Liver (tissue), 9 donors: ENCODE results near the gene MAML3. TPM values are rescaled to one million over a fixed set of nuclear protein-coding genes. Genes with fewer than 3 reads are reported as not detected.

Experiments
- DNase-seq: peaks from one replicate; pipeline ENCODE4 v3.0.0-alpha.2; 2017; ENCODE audit warnings: low spot score
- H3K27ac ChIP-seq, 2 donors: one replicate each; pipeline ENCODE4 v1.7.0; 2013; ENCODE audit warnings: inconsistent platforms in 2 of 2, low read length in 2 of 2, control low read depth in 1 of 2, low read depth in 1 of 2, mild to moderate bottlenecking in 1 of 2
- H3K27me3 ChIP-seq, 4 donors: one replicate each; pipeline versions ENCODE4 v1.6.1 to v1.7.0; 2013; ENCODE audit warnings: low read length in 3 of 4, inconsistent platforms in 1 of 4, mild to moderate bottlenecking in 1 of 4, moderate library complexity in 1 of 4; ENCODE audit not compliant: control insufficient read depth in 4 of 4, insufficient read depth in 4 of 4
- H3K36me3 ChIP-seq, 4 donors: one replicate each; pipeline versions ENCODE4 v1.6.1 to v1.7.0; 2013; ENCODE audit warnings: low read length in 3 of 4, mild to moderate bottlenecking in 3 of 4, low read depth in 1 of 4, moderate library complexity in 1 of 4; ENCODE audit not compliant: control insufficient read depth in 4 of 4, insufficient read depth in 3 of 4
- H3K4me1 ChIP-seq, 4 donors: one replicate each; pipeline versions ENCODE4 v1.6.1 to v1.7.0; 2013; ENCODE audit warnings: low read length in 3 of 4, mild to moderate bottlenecking in 3 of 4, moderate library complexity in 1 of 4; ENCODE audit not compliant: control insufficient read depth in 4 of 4, insufficient read depth in 4 of 4
- H3K4me3 ChIP-seq, 3 donors: one replicate each; pipeline versions ENCODE4 v1.6.1 to v1.7.0; 2013; ENCODE audit warnings: low read length in 3 of 3, control low read depth in 1 of 3, low read depth in 1 of 3, mild to moderate bottlenecking in 1 of 3
- H3K9ac ChIP-seq, 2 donors: one replicate each; pipeline ENCODE4 v1.7.0; 2013; ENCODE audit warnings: low read length in 2 of 2, mild to moderate bottlenecking in 2 of 2, moderate library complexity in 2 of 2, control low read depth in 1 of 2, low read depth in 1 of 2
- H3K9me3 ChIP-seq, 4 donors: one replicate each; pipeline versions ENCODE4 v1.6.1 to v1.7.0; 2013; ENCODE audit warnings: low read length in 3 of 4; ENCODE audit not compliant: control insufficient read depth in 4 of 4
- EGR1 ChIP-seq, 2 donors: IDR thresholded peaks; 2 replicates each; pipeline ENCODE4 v1.6.1; 2016 to 2018; ENCODE audit warnings: antibody characterized with exemption in 2 of 2, low read depth in 2 of 2
- FOXA1 ChIP-seq: IDR thresholded peaks from 2 replicates; pipeline ENCODE4 v1.6.1; 2016; ENCODE audit warnings: antibody characterized with exemption
- FOXA2 ChIP-seq: IDR thresholded peaks from 2 replicates; pipeline ENCODE4 v1.6.1; 2016; ENCODE audit warnings: antibody characterized with exemption
- GABPA ChIP-seq, 2 donors: IDR thresholded peaks in 1 of 2; conservative IDR thresholded peaks in 1 of 2; 2 replicates each; pipeline ENCODE4 v1.6.1; 2016; ENCODE audit warnings: antibody characterized with exemption in 2 of 2, mild to moderate bottlenecking in 1 of 2, moderate library complexity in 1 of 2
- HNF4A ChIP-seq, 2 donors: conservative IDR thresholded peaks; 2 replicates each; pipeline ENCODE4 v1.6.1; 2016; ENCODE audit warnings: antibody characterized with exemption in 2 of 2, mild to moderate bottlenecking in 2 of 2
- HNF4G ChIP-seq: IDR thresholded peaks from 2 replicates; pipeline ENCODE4 v1.6.1; 2016; ENCODE audit warnings: antibody characterized with exemption
- JUND ChIP-seq, 2 donors: IDR thresholded peaks; 2 replicates each; pipeline ENCODE4 v1.6.1; 2016; ENCODE audit warnings: antibody characterized with exemption in 2 of 2
- RAD21 ChIP-seq, 2 donors: IDR thresholded peaks; 2 replicates each; pipeline ENCODE4 v1.6.1; 2016; ENCODE audit warnings: antibody characterized with exemption in 2 of 2, mild to moderate bottlenecking in 2 of 2
- SP1 ChIP-seq: IDR thresholded peaks from 2 replicates; pipeline ENCODE4 v1.6.1; 2018; ENCODE audit warnings: antibody characterized with exemption, mild to moderate bottlenecking
- TAF1 ChIP-seq: conservative IDR thresholded peaks from 2 replicates; pipeline ENCODE4 v1.6.1; 2016; ENCODE audit warnings: antibody characterized with exemption, mild to moderate bottlenecking
- YY1 ChIP-seq: IDR thresholded peaks from 2 replicates; pipeline ENCODE4 v1.6.1; 2016; ENCODE audit warnings: antibody characterized with exemption, mild to moderate bottlenecking
- WGBS: extraction: QIAGEN DNeasy Blood & Tissue Kit; methylation state at CpG from one replicate; pipeline ENCODE4 v1.1.7; 2013; 5-methylcytosine and 5-hydroxymethylcytosine counted together
- polyA plus RNA-seq, 2 donors: library from polyadenylated mRNA; stranded (reverse) in 1 of 2; unstranded in 1 of 2; fragments of 200-250 nt in 1 of 2; fragments of >200 nt in 1 of 2; fragmentation: Nextera tagmentation in 1 of 2; extraction: Ambion mirVana in 1 of 2; gene quantifications; one replicate each; pipeline versions ENCODE4 v1.2.1 to v1.2.3, GENCODE V29; 2013 to 2015
- total RNA-seq, 2 donors: library from RNA; depleted of rRNA; stranded (reverse); fragments of >200 nt; gene quantifications; one replicate each; pipeline ENCODE4 v1.2.3, GENCODE V29; 2014
- TF ChIP-seq, protein P1 (sequence below): IDR thresholded peaks from 2 replicates; pipeline ENCODE4 v1.6.1; 2016; ENCODE audit warnings: antibody characterized with exemption
- TF ChIP-seq, protein P2 (sequence below): IDR thresholded peaks from 2 replicates; pipeline ENCODE4 v1.6.1; 2016; ENCODE audit warnings: antibody characterized with exemption
- TF ChIP-seq, protein P3 (sequence below): IDR thresholded peaks from 2 replicates; pipeline ENCODE4 v1.6.1; 2016; ENCODE audit warnings: antibody characterized with exemption
- TF ChIP-seq, protein P4 (sequence below): fragments of 150-350 bp; IDR thresholded peaks from 2 replicates; pipeline ENCODE4 v1.5.1; 2017; ENCODE audit warnings: improper control_type of control experiment, low read depth, low read length; ENCODE audit not compliant: missing input control
- TF ChIP-seq, protein P5 (sequence below): IDR thresholded peaks from 2 replicates; pipeline ENCODE4 v1.6.1; 2016; ENCODE audit warnings: antibody characterized with exemption, mild to moderate bottlenecking
- donor health status: healthy.
- donor health status: healthy.
- donor health status: healthy.
- donor health status: healthy.
- donor health status: healthy.

Gene MAML3
- total and polyA plus RNA-seq, 4 donors = 1.3 to 4.3 (median 2.7) TPM

DNA sequence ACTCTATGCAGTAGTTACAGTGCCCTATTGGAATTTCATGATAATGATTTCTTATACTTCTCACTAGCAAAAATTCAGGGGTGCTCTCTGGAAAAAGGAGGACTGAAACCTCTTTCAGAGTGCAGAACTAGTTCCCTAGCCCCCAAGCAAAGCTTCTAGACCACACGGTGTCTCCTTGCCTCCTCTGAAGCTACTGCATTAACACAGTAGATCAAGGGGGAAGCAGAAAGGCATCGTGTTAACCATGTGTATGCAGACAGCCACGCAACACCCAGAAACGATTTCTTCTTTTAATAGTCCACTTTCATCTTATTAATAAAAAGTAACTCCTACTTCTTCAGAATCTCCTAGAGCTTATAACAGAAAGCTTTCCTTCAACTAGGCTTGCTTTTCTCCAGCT, 44.7 kb downstream of the MAML3 start:
- peaks cover 6 to 33% (median 22%) of the 10 kb centered on the region in 4 donors for H3K4me1 ChIP-seq
- DNase-seq = no peak
- no peaks in the 10 kb centered on the region for H3K27me3 ChIP-seq
- TF ChIP-seq EGR1 (IDR thresholded peaks at IDR 0.05; ENCODE audit: low read depth in 2 of 2) = no peak
- no peak for TF ChIP-seq FOXA2
- TF ChIP-seq, protein P1, sequence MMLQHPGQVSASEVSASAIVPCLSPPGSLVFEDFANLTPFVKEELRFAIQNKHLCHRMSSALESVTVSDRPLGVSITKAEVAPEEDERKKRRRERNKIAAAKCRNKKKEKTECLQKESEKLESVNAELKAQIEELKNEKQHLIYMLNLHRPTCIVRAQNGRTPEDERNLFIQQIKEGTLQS = no peak
- TF ChIP-seq, protein P2, sequence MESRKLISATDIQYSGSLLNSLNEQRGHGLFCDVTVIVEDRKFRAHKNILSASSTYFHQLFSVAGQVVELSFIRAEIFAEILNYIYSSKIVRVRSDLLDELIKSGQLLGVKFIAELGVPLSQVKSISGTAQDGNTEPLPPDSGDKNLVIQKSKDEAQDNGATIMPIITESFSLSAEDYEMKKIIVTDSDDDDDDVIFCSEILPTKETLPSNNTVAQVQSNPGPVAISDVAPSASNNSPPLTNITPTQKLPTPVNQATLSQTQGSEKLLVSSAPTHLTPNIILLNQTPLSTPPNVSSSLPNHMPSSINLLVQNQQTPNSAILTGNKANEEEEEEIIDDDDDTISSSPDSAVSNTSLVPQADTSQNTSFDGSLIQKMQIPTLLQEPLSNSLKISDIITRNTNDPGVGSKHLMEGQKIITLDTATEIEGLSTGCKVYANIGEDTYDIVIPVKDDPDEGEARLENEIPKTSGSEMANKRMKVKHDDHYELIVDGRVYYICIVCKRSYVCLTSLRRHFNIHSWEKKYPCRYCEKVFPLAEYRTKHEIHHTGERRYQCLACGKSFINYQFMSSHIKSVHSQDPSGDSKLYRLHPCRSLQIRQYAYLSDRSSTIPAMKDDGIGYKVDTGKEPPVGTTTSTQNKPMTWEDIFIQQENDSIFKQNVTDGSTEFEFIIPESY = no peak
- no peak for TF ChIP-seq TAF1
- no peak for TF ChIP-seq JUND (IDR thresholded peaks at IDR 0.05)
- TF ChIP-seq, protein P3, sequence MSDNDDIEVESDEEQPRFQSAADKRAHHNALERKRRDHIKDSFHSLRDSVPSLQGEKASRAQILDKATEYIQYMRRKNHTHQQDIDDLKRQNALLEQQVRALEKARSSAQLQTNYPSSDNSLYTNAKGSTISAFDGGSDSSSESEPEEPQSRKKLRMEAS = no peak
- TF ChIP-seq FOXA1 = no peak
- TF ChIP-seq SP1 = no peak
- WGBS = 91% methylated on average over 4 of the region's 4 CpGs
- H3K36me3 ChIP-seq = no peaks in the 10 kb centered on the region
- H3K9me3 ChIP-seq = no peaks in the 10 kb centered on the region
- no peak overlapping the region for H3K9ac ChIP-seq
- H3K27ac ChIP-seq = no peak overlapping the region
- no peak overlapping the region for H3K4me3 ChIP-seq

DNA sequence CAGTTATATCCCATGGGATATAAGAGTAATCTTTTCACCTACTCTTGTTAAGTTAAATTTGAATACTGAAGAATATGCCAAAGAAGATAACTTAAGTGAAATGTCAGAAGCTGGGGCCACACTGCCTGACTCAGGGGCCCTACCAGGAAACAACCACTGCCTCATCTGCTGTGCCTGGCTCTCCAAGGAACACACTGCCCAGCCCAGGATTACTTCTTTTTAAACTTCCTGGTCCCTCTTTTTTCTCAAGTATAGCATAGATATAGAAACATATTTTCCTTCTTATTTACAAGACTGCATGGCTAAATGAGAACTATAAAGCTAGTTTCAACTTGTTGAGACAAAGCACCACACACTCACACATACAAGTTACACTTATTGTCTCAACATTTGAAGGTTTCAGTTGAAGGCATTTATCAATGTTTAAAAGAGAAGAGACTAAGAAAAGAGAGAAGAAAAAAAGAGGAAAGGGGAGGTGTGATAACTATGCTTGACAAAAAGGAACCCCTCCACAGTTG, 45.2 kb downstream of the MAML3 start:
- Histone ChIP-seq H3K4me3 (no peak overlapping the region), H3K9me3 (no peaks in the 10 kb centered on the region), H3K27me3 (no peaks in the 10 kb centered on the region), H3K27ac (no peak overlapping the region), H3K4me1 (peaks cover 6 to 29% (median 17%) of the 10 kb centered on the region in 4 donors), H3K36me3 (no peaks in the 10 kb centered on the region), H3K9ac (no peak overlapping the region)
- no peak for DNase-seq
- TF ChIP-seq JUND (IDR thresholded peaks at IDR 0.05) = no peak
- TF ChIP-seq, protein P4, sequence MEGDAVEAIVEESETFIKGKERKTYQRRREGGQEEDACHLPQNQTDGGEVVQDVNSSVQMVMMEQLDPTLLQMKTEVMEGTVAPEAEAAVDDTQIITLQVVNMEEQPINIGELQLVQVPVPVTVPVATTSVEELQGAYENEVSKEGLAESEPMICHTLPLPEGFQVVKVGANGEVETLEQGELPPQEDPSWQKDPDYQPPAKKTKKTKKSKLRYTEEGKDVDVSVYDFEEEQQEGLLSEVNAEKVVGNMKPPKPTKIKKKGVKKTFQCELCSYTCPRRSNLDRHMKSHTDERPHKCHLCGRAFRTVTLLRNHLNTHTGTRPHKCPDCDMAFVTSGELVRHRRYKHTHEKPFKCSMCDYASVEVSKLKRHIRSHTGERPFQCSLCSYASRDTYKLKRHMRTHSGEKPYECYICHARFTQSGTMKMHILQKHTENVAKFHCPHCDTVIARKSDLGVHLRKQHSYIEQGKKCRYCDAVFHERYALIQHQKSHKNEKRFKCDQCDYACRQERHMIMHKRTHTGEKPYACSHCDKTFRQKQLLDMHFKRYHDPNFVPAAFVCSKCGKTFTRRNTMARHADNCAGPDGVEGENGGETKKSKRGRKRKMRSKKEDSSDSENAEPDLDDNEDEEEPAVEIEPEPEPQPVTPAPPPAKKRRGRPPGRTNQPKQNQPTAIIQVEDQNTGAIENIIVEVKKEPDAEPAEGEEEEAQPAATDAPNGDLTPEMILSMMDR = no peak
- TF ChIP-seq, protein P5, sequence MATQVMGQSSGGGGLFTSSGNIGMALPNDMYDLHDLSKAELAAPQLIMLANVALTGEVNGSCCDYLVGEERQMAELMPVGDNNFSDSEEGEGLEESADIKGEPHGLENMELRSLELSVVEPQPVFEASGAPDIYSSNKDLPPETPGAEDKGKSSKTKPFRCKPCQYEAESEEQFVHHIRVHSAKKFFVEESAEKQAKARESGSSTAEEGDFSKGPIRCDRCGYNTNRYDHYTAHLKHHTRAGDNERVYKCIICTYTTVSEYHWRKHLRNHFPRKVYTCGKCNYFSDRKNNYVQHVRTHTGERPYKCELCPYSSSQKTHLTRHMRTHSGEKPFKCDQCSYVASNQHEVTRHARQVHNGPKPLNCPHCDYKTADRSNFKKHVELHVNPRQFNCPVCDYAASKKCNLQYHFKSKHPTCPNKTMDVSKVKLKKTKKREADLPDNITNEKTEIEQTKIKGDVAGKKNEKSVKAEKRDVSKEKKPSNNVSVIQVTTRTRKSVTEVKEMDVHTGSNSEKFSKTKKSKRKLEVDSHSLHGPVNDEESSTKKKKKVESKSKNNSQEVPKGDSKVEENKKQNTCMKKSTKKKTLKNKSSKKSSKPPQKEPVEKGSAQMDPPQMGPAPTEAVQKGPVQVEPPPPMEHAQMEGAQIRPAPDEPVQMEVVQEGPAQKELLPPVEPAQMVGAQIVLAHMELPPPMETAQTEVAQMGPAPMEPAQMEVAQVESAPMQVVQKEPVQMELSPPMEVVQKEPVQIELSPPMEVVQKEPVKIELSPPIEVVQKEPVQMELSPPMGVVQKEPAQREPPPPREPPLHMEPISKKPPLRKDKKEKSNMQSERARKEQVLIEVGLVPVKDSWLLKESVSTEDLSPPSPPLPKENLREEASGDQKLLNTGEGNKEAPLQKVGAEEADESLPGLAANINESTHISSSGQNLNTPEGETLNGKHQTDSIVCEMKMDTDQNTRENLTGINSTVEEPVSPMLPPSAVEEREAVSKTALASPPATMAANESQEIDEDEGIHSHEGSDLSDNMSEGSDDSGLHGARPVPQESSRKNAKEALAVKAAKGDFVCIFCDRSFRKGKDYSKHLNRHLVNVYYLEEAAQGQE = no peak
- TF ChIP-seq, protein P3 = no peak
- no peak for TF ChIP-seq TAF1
- TF ChIP-seq YY1 = no peak
- no peak for TF ChIP-seq FOXA1
- no peak for TF ChIP-seq SP1
- TF ChIP-seq RAD21 (IDR thresholded peaks at IDR 0.05) = no peak
- TF ChIP-seq, protein P1 = no peak
- no peak for TF ChIP-seq GABPA (IDR thresholded peaks at IDR 0.05 in 1 of 2, conservative IDR thresholded peaks at IDR 0.05 in 1 of 2)
- no peak for TF ChIP-seq HNF4A (conservative IDR thresholded peaks at IDR 0.05)
- TF ChIP-seq HNF4G = no peak
